NCI-H2227 (cell line): ENCODE data around the gene CIT.

Source experiments
- DNase-seq: peaks from one replicate; lab custom pipeline; 2025; ENCODE audit not compliant: unreplicated experiment; lab: John Stamatoyannopoulos, UW

CIT gene

DNA sequence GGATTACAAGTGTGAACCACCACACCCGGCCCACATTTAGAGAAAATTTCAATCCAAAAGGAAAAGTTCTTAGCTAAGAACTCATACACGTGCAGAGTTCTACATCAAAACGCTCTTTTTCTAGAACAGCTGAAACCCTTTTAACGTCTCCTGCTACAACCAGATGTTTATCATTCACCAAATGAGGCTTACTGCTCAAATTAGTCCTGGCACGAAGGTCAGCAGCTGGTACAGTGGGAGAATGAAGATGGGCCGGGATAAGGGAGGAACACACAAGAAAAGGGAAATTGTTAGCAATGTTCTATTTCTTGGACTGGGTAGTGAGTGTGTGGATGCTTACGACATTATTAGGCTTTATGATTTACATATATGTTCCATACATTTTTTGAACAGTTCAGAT, 171.9 kb downstream of the CIT start:
- no peak for DNase-seq

GRCh38 chr12:119704065-119704747, 172.9 kb downstream of the CIT start:
- DNase-seq = no peak

GRCh38 chr12:119700078-119700477, 177.0 kb downstream of the CIT start:
- DNase-seq = no peak

- no peak for DNase-seq
Observed at GRCh38 chr12:119699199-119699760, 177.8 kb downstream of the CIT start.

- DNase-seq = no peak
Observed at GRCh38 chr12:119696943-119697342, 180.2 kb downstream of the CIT start.

- DNase-seq = peak; percentile 26
Observed at GRCh38 chr12:119695034-119695433, 182.1 kb downstream of the CIT start.

- DNase-seq = no peak
Observed at GRCh38 chr12:119694111-119694510, 183.0 kb downstream of the CIT start.

DNA sequence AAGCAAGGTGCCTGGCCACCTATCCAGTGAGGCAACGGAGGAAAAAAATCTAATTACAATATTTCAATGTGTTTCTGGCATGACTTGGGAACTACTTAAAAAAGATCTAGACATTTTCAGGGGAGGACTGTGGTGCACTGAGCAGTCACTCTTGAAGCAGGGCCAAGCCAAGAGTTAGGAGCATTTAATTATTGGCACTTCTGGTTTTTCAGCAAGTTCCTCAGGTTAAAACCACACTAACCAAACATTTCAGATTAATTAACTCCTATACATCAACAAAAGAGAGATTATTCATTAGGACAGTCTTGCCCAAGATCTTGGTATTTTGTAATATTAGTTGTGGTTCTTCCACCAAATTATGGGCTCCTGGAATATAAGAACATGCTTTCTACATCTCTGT, 183.6 kb downstream of the CIT start:
- DNase-seq = no peak

DNA sequence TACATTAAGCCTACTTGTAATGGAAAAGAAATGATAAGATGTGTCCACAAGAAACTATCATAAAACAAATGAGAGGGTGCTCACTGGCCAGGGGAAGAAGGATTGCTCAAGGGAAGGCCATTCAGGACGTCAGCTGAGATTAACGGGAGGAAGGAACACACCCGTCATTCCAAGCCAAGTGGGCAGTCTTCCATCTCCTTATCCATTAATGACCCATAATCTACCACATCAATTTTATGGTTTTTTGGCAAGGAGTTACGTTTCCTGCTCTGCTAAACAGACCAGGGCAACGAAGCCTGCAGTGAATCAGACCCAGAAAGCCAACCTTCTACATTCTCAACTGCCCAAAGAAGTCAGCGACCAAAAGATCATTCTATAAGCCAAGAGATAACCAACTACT, 184.1 kb downstream of the CIT start:
- DNase-seq = no peak

- no peak for DNase-seq
Observed at GRCh38 chr12:119692410-119692809, 184.7 kb downstream of the CIT start.

DNA sequence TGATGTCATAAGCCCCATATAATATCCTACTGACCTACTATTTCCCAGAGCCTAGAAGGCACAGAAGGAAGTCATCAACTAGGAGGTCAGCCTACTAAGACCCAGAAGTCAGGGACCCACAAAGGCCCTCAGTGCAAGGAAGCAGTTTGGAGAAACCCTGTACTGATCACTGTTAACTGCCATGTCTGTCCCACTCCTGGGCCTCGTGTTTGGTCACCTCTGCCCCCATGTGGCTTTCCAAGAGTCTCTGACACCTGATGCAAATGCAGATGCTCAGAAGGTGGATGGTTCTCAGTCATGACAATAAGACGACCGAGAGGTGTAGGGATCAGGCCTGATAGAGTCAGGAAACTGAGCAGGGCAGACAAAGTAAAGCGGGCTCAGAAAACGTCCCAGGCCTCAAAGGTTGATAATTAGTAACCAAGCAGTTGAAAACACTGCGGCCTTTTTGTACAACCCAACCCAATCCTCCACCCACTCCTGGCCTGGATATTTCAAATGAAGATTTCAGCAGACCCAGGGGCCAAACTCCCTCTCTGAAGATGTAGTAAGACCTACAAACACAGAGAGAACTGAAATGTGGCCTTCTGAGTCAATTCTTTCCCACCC, 185.8 kb downstream of the CIT start:
- DNase-seq = no peak

- no peak for DNase-seq
Observed at GRCh38 chr12:119689935-119690500, 187.1 kb downstream of the CIT start.

DNA sequence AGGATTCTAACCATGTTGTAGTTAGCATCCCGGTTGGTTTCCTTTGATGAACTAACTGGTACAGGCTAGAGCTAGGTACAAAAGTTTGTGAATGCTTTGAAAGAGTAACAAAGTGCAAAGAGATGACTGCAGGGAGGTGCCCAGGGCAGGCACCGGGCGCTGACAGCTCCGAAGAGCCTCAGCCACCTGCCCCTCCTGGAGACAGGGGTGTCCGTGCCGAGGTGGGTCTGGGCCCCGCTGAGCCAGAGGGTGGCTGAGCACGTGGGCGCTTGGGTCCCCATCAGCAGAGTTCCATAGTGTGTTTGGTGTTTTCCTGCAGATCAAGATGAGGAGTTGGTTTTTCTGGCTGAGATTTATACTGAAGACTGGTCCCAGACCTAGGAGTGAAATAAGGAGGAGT, 189.2 kb downstream of the CIT start:
- no peak for DNase-seq

- no peak for DNase-seq
Observed at GRCh38 chr12:119687406-119687805, 189.7 kb downstream of the CIT start.

GRCh38 chr12:119686776-119687175, 190.3 kb downstream of the CIT start:
- DNase-seq = no peak

DNA sequence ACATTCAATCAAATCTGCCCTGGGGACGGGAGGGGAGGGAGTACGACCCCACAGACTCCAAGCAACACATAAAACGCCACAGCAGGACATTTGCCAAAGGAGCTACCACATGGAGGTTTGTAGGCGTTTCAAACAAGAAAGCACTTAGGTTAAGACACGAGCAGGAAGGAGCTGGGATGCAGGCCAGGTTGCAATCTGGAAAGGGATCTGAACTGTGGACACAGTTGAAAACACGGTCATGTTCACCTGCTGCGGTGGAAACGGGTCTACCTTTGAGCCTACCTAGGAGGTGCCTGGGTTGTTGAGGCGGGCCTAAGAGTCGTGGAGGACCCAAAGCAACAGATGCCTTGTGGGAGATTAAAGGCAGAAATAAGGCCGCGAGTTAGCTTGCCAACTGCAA, 190.8 kb downstream of the CIT start:
- DNase-seq = no peak

DNA sequence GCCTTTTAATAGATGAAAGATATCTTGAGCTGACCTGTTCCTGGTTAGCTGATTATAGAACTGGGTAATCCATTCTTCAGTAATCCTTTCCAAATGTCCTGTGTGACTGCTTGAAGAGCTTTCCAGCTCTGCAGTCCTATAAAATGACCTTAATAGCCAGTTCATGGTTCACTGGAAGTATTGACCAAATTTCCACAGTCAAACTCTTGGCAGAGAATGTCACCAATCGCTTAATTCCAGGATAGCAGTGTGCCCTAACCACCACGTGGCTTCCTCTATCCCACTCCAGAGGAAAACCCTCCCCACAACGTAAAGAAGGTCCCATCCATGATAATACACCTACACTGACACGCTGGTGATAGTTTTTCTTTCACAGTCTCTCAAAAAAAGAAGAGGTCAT, 191.7 kb downstream of the CIT start:
- no peak for DNase-seq

GRCh38 chr12:119684711-119685369, 192.3 kb downstream of the CIT start:
- DNase-seq = no peak

GRCh38 chr12:119683816-119684215, 193.3 kb downstream of the CIT start:
- DNase-seq = no peak

- DNase-seq = no peak
Observed at GRCh38 chr12:119683413-119683812, 193.7 kb downstream of the CIT start.

- no peak for DNase-seq
Observed at GRCh38 chr12:119682639-119683252, 194.4 kb downstream of the CIT start.
